Stimulated activated CD8-positive, alpha-beta memory T cell treated with anti-CD3 and anti-CD28 coated beads, Interleukin-4, amount 100 ng/mL, for 4 hours (primary cell): ENCODE results near the gene DOK7.
"Not testable (repeated sequence)": the region's sequence is repeated elsewhere in the genome, so short reads cannot be mapped to it uniquely, and the experiment has no call there.

ENCODE experiments used
- DNase-seq, 2 donors: peaks; one replicate each; pipeline ENCODE4 v3.0.0-alpha.2; 2020; ENCODE audit warnings: low read depth in 2 of 2, low spot score in 1 of 2

The DOK7 gene

GRCh38 chr4:3501126-3501824 is 38.2 kb downstream of the DOK7 start:
- no peak for DNase-seq

GRCh38 chr4:3501825-3502425 is 38.8 kb downstream of the DOK7 start:
- DNase-seq = no peak

GRCh38 chr4:3502941-3503936 is 40.1 kb downstream of the DOK7 start:
- DNase-seq = no peak

GRCh38 chr4:3505231-3505630 is 42.1 kb downstream of the DOK7 start:
- no peak for DNase-seq

GRCh38 chr4:3508542-3508941 is 45.4 kb downstream of the DOK7 start:
- DNase-seq = no peak

- DNase-seq = no peak
Observed at GRCh38 chr4:3510481-3510880, 47.4 kb downstream of the DOK7 start.

- no peak for DNase-seq
Observed at GRCh38 chr4:3511187-3511586, 48.1 kb downstream of the DOK7 start.

- not testable (repeated sequence) for DNase-seq
Observed at GRCh38 chr4:3511601-3512000, 48.5 kb downstream of the DOK7 start.

- no peak for DNase-seq
Observed at GRCh38 chr4:3512279-3512678, 49.2 kb downstream of the DOK7 start.

- DNase-seq = no peak
Observed at GRCh38 chr4:3512719-3513118, 49.6 kb downstream of the DOK7 start.

- DNase-seq = no peak
Observed at GRCh38 chr4:3513807-3514206, 50.7 kb downstream of the DOK7 start.

GRCh38 chr4:3514221-3514780 is 51.2 kb downstream of the DOK7 start:
- no peak for DNase-seq

GRCh38 chr4:3514806-3515501 is 51.8 kb downstream of the DOK7 start:
- DNase-seq = no peak

GRCh38 chr4:3515646-3516045 is 52.5 kb downstream of the DOK7 start:
- no peak for DNase-seq

- no peak for DNase-seq
Observed at GRCh38 chr4:3516061-3516835, 53.1 kb downstream of the DOK7 start.

- DNase-seq = no peak
Observed at GRCh38 chr4:3516836-3517730, 54.0 kb downstream of the DOK7 start.

- DNase-seq = no peak
Observed at GRCh38 chr4:3517731-3518510, 54.8 kb downstream of the DOK7 start.

- no peak for DNase-seq
Observed at GRCh38 chr4:3518511-3518880, 55.4 kb downstream of the DOK7 start.
